ENCODE results near the gene ETFA.

GRCh38 chr15:76189106-76189505 lies 122.2 kb downstream of the ETFA start:
- TF ChIP-seq CTCF (IDR thresholded peaks at IDR 0.05) (no peak), POLR2A (IDR thresholded peaks at IDR 0.05) (no peak)

All from uterus (tissue), 2 donors.